Left lung (tissue), 10 donors: ENCODE data around the gene CSK. TPM values are rescaled to one million over a fixed set of nuclear protein-coding genes. Genes with fewer than 3 reads are reported as not detected.
A peak's percentile ranks its signal among the peaks of the same experiment; 100 is the strongest.

Source experiments
- ATAC-seq: fragments of 200-7000 bp; cut with Tn5 transposase; one replicate; pipeline ENCODE4 v1.9.1; 2020; ENCODE audit warnings: moderate library complexity
- DNase-seq, 4 donors: peaks; one replicate each; pipeline ENCODE4 v3.0.0-alpha.2; 2013 to 2020
- H3K27ac ChIP-seq, 2 donors: fragments of 200-600 bp; sonication (generic) in 1 of 2; one replicate each; pipeline versions ENCODE4 v1.5.0 to v1.8.0; 2020 to 2021
- H3K27me3 ChIP-seq, 2 donors: fragments of 200-600 bp; sonication (generic) in 1 of 2; one replicate each; pipeline versions ENCODE4 v1.5.0 to v1.8.0; 2020 to 2021
- H3K36me3 ChIP-seq, 2 donors: fragments of 200-600 bp; sonication (generic) in 1 of 2; one replicate each; pipeline versions ENCODE4 v1.5.0 to v1.8.0; 2020 to 2021
- H3K4me1 ChIP-seq, 2 donors: fragments of 200-600 bp; one replicate each; pipeline ENCODE4 v1.8.0; 2021
- H3K4me3 ChIP-seq, 2 donors: fragments of 200-600 bp; sonication (generic) in 1 of 2; one replicate each; pipeline versions ENCODE4 v1.5.0 to v1.8.0; 2020 to 2021; ENCODE audit warnings: mild to moderate bottlenecking in 1 of 2
- H3K9me3 ChIP-seq, 2 donors: fragments of 200-600 bp; sonication (generic) in 1 of 2; one replicate each; pipeline versions ENCODE4 v1.5.0 to v1.8.0; 2020 to 2021
- intact Hi-C, 2 donors: fragments of 100-400 bp; cut with DNase I; formaldehyde crosslinking; loops; one replicate each; pipeline versions ENCODE4 v1.11.2 to v1.14.2; 2022
- polyA plus RNA-seq, 6 donors: library from polyadenylated mRNA; unstranded; fragments of 120-200 nt; gene quantifications; one replicate each; pipeline ENCODE4 v1.2.1, GENCODE V29; 2013; ENCODE audit not compliant: insufficient read length in 6 of 6
- total RNA-seq, 2 donors: library from RNA; stranded (reverse); fragmentation: NEBNext Ultra II Directional; extraction: Animal tissue kit (Norgen Biotek cat#: 25700); gene quantifications; one replicate each; pipeline ENCODE4 v1.2.1, GENCODE V29; 2021
- TF ChIP-seq, protein P1 (sequence below), 2 donors: fragments of 200-600 bp; sonication (generic) in 1 of 2; IDR thresholded peaks; one replicate each; pipeline versions ENCODE4 v1.5.0 to v1.8.0; 2021; ENCODE audit warnings: antibody characterized with exemption in 2 of 2
- donor health status: DM: no; HTN: yes; CAD: no.
- donor health status: DM: no; HTN: no; CAD: no.

CSK gene
- total and polyA plus RNA-seq, 8 donors: 41.5 to 101 (median 49.7) TPM

DNA sequence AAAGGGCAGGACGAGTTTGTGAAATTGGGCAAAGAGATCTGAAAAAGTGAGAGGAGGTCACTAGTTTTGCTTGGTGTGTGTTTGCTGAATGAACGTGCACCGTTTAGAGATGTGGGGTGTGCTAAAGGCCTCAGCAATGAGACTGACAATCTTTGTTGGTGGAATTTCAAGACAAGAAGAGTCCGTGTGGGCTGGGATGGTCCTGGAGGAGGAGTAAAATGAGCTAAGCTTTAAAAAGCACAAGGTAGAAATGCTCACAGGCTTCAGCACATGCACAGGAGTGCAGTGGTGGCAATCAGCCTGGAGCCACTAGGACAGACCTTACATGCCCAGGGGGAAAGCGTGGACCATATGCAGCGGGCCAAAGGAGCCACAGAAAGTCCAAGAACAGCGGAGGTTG is 43.1 kb downstream of the CSK start:
- H3K27me3 ChIP-seq: peaks cover 9 to 57% of the 10 kb centered on the region in 2 donors

GRCh38 chr15:74825866-74826265 is 44.0 kb downstream of the CSK start:
- no peak overlapping the region for H3K4me3 ChIP-seq
- ATAC-seq (no peak), DNase-seq (no peak)
- peaks cover 9 to 51% of the 10 kb centered on the region in 2 donors for H3K27me3 ChIP-seq
- H3K4me1 ChIP-seq: no peaks in the 10 kb centered on the region
- intact Hi-C loops: no loop called here
- TF ChIP-seq, protein P1, sequence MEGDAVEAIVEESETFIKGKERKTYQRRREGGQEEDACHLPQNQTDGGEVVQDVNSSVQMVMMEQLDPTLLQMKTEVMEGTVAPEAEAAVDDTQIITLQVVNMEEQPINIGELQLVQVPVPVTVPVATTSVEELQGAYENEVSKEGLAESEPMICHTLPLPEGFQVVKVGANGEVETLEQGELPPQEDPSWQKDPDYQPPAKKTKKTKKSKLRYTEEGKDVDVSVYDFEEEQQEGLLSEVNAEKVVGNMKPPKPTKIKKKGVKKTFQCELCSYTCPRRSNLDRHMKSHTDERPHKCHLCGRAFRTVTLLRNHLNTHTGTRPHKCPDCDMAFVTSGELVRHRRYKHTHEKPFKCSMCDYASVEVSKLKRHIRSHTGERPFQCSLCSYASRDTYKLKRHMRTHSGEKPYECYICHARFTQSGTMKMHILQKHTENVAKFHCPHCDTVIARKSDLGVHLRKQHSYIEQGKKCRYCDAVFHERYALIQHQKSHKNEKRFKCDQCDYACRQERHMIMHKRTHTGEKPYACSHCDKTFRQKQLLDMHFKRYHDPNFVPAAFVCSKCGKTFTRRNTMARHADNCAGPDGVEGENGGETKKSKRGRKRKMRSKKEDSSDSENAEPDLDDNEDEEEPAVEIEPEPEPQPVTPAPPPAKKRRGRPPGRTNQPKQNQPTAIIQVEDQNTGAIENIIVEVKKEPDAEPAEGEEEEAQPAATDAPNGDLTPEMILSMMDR (IDR thresholded peaks at IDR 0.05): no peak
- H3K9me3 ChIP-seq: no peaks in the 10 kb centered on the region
- no peaks in the 10 kb centered on the region for H3K36me3 ChIP-seq
- H3K27ac ChIP-seq: no peak overlapping the region

More for the DNA sequence above, 43.1 kb downstream of the CSK start:
- ATAC-seq (no peak), DNase-seq (no peak)
- Histone ChIP-seq H3K4me1 (no peaks in the 10 kb centered on the region), H3K36me3 (no peaks in the 10 kb centered on the region), H3K9me3 (no peaks in the 10 kb centered on the region), H3K27ac (no peak overlapping the region), H3K4me3 (no peak overlapping the region)
- intact Hi-C loops: no loop called here
- TF ChIP-seq, protein P1 (IDR thresholded peaks at IDR 0.05): no peak

DNA sequence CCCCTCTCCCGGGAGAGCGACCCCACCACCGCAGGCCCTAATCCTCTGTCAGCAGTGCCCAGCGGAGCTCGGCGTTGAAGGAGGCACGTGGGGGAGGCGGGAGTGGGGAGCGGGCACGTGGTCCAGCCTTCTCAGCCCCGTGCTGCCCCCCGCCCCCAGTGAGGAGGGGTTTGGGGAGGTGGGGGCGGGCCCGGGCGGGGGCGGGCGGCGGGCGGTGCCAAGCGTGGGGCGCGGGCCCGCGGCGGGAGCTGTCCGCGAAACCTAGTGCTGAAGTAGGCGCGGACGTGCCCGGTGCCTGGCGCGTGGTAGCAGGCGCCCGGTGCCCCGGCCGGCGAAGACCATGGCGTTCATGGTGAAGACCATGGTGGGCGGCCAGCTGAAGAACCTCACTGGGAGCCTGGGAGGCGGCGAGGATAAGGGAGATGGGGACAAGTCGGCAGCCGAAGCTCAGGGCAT is 44.5 kb downstream of the CSK start, which contains the start of gene CPLX3:
TSS of gene CPLX3 (plus strand) at position 264 of the 456 bp plus-strand sequence. CDS start at position 341, 77 bp downstream.
- DNase-seq (peak in 1 of 4 donors; percentile 44), ATAC-seq (peak; percentile 81)
- no peak within 1 kb of the TSS for H3K4me3 ChIP-seq
- no peaks in the 10 kb centered on the region for H3K9me3 ChIP-seq
- H3K4me1 ChIP-seq: no peaks in the 10 kb centered on the region
- no peaks in the 10 kb centered on the region for H3K36me3 ChIP-seq
- intact Hi-C loops: no loop called here
- TF ChIP-seq, protein P1 (IDR thresholded peaks at IDR 0.05): no peak
- no peak within 1 kb of the TSS for H3K27ac ChIP-seq
- H3K27me3 ChIP-seq: peaks cover 9 to 50% of the 10 kb centered on the region in 2 donors

DNA sequence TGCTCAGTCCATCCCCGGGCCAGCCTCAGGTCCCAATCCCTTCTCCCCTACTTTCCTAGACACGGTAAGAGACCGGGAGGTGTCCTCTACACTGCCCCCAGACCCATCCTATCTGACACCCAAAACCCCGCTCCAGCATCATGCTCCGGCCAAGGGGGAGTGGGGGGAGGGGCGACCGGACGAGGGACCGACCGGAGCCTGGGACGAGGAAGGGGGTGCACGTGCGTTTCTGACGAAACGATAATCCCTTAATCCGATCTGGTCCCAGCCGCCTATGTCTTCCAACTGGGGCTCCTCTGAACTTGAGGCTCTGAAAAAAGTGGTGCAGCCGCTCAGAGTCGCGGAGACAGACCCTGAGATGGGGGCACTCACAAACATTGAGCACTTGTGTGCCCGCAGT is 45.0 kb downstream of the CSK start:
- DNase-seq: no peak
- H3K27me3 ChIP-seq: peaks cover 9 to 50% of the 10 kb centered on the region in 2 donors
- H3K9me3 ChIP-seq: no peaks in the 10 kb centered on the region
- no peaks in the 10 kb centered on the region for H3K4me1 ChIP-seq
- no peak overlapping the region for H3K27ac ChIP-seq
- ATAC-seq: no peak
- no peak overlapping the region for H3K4me3 ChIP-seq
- intact Hi-C loops: no loop called here
- TF ChIP-seq, protein P1 (IDR thresholded peaks at IDR 0.05): no peak
- H3K36me3 ChIP-seq: no peaks in the 10 kb centered on the region

GRCh38 chr15:74827614-74828013 is 45.7 kb downstream of the CSK start:
- Histone ChIP-seq H3K4me3 (no peak overlapping the region), H3K27ac (no peak overlapping the region), H3K27me3 (peaks cover 9 to 50% of the 10 kb centered on the region in 2 donors), H3K36me3 (no peaks in the 10 kb centered on the region), H3K4me1 (no peaks in the 10 kb centered on the region), H3K9me3 (no peaks in the 10 kb centered on the region)
- DNase-seq: no peak
- no peak for ATAC-seq
- intact Hi-C loops: no loop called here
- TF ChIP-seq, protein P1 (IDR thresholded peaks at IDR 0.05): no peak
